Skeletal muscle tissue (tissue), 4 donors: ENCODE data around the gene VPS26B. TPM values are rescaled to one million over a fixed set of nuclear protein-coding genes. Genes with fewer than 3 reads are reported as not detected.
A peak's percentile ranks its signal among the peaks of the same experiment; 100 is the strongest.
"Not testable (repeated sequence)": the region's sequence is repeated elsewhere in the genome, so short reads cannot be mapped to it uniquely, and the experiment has no call there.

Experiments
- H3K27ac ChIP-seq: one replicate; pipeline ENCODE4 v1.7.0; 2013; ENCODE audit warnings: mild to moderate bottlenecking, low read depth, low read length, inconsistent platforms
- H3K27me3 ChIP-seq, 3 donors: one replicate each; pipeline ENCODE4 v1.7.0; 2013; ENCODE audit warnings: low read length in 3 of 3; ENCODE audit not compliant: control insufficient read depth in 3 of 3, insufficient read depth in 3 of 3
- H3K36me3 ChIP-seq, 3 donors: one replicate each; pipeline ENCODE4 v1.7.0; 2013; ENCODE audit warnings: low read length in 3 of 3; ENCODE audit not compliant: control insufficient read depth in 3 of 3, insufficient read depth in 3 of 3
- H3K4me1 ChIP-seq, 3 donors: one replicate each; pipeline ENCODE4 v1.7.0; 2013; ENCODE audit warnings: low read length in 3 of 3, mild to moderate bottlenecking in 3 of 3; ENCODE audit not compliant: control insufficient read depth in 3 of 3, insufficient read depth in 3 of 3
- H3K4me3 ChIP-seq, 3 donors: one replicate each; pipeline ENCODE4 v1.7.0; 2013; ENCODE audit warnings: low read length in 3 of 3
- H3K9ac ChIP-seq, 3 donors: one replicate each; pipeline ENCODE4 v1.7.0; 2013; ENCODE audit warnings: low read length in 3 of 3, mild to moderate bottlenecking in 3 of 3, moderate library complexity in 2 of 3, low read depth in 1 of 3
- H3K9me3 ChIP-seq, 3 donors: one replicate each; pipeline ENCODE4 v1.7.0; 2013; ENCODE audit warnings: low read length in 3 of 3; ENCODE audit not compliant: control insufficient read depth in 3 of 3
- total RNA-seq: library from RNA; depleted of rRNA; stranded (reverse); fragments of >200 nt; gene quantifications from one replicate; pipeline ENCODE4 v1.2.3, GENCODE V29; 2014
- donor health status: Osteomylitis.

VPS26B gene
- total RNA-seq, 1 donor from 2014 or later = 19.8 TPM

DNA sequence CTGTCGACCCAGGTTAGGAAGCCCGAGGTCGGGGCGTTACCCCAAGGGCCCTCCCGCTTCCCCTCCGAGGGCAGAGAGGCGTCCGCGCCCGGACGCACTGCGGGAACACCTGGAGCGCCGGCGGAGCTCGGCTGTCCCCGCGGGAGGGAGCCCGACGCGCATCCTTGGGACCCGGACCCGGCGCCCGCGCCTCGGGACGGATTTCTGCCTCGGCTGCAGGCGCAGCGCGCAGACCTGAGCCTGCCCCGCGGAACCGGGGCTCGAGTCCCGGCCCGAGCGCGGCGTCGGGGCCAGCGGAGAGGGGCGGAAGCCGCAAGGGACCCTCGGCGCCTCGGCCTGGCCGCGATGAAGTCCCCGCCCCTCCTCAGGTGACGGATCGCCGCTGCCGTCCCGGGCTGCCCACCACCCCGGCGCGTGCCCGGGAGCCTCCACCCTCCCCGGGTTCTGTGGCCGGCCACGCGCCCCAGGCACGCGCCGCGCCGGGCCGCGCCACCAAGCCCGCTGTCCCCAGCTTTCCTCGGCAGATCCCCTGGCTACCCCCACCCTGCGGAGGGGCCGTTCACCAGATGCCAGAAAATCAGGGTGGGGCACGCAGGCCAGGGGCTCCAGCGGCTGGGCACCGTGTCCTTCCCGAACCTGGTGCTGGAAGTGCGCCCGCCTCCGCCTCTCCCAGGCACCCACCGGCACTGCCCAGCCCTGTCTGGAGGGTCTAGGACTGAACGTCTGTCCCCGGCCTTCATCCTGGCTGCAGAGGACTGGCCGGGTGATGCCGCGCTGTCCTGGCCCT, 52.1 kb downstream of the VPS26B start:
- no peak overlapping the region for H3K9ac ChIP-seq
- H3K27me3 ChIP-seq = peaks cover 62 to 69% (median 66%) of the 10 kb centered on the region in 3 donors
- no peaks in the 10 kb centered on the region for H3K36me3 ChIP-seq
- no peak overlapping the region for H3K27ac ChIP-seq
- H3K4me3 ChIP-seq = peak overlapping the region in 2 of 3 donors; percentile 22 to 46
- peaks cover 8 to 20% (median 14%) of the 10 kb centered on the region in 3 donors for H3K4me1 ChIP-seq
- peaks cover 0 to 5% (median 0%) of the 10 kb centered on the region in 3 donors for H3K9me3 ChIP-seq

DNA sequence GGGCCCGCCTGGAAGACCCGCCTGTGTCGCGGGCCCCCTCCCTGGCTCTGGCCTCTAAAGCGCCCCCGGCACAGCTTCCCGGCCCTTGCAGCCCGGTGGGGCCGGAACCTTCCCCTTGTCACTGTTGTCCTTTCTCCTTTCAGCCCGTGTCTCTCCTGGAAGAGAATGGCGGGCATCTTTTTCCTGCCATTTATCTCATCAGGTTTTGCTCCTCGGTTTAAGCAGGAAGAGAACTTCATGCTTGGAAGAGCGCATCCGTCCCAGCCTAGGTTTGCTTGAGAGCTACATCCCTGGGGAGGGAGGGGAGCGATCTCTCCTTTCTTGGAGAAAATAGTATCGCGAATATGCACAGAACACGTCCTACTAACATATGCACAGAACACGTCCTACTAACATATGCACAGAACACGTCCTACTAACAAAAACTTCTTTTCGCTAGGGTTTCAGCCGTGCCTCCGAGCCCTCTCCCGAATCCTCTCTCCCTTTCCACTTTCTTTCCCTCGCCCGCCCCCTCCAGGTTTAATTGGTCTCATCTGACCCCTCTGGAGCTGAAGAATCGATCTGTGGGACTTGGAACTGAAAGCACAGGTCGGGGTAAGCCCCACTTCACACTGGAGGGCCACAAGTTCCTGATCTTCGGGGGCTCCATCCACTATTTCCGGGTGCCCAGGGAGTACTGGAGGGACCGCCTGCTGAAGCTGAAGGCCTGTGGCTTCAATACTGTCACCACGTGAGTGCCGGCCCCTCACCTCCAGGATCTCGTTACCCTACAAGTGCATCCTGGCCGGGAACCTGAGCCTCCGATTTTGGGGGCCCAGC, 52.9 kb downstream of the VPS26B start:
- Histone ChIP-seq H3K4me3 (no peak overlapping the region), H3K4me1 (peaks cover 8 to 20% (median 14%) of the 10 kb centered on the region in 3 donors), H3K9ac (no peak overlapping the region), H3K36me3 (no peaks in the 10 kb centered on the region), H3K9me3 (peaks cover 0 to 5% (median 0%) of the 10 kb centered on the region in 3 donors), H3K27me3 (peaks cover 59 to 64% (median 59%) of the 10 kb centered on the region in 3 donors), H3K27ac (no peak overlapping the region)

DNA sequence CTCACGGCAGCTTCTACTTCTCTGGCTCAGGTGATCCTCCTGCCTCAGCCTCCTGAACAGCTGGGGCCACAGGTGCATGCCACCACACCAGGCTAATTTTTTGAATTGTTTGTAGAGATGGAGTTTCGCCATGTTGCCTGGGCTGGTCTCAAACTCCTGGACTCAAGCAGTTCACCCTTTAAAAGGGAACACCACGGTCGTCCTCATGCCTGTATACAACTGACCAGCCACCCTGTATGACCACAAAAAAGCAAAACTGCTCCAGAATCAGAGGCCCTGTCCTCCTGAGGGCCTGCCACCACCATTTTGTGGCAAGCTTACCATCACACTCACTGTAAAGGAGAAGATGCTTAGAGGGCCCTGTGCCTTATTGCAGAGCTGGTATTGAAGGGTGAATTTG, 53.9 kb downstream of the VPS26B start:
- Histone ChIP-seq H3K27me3 (peaks cover 49 to 59% (median 52%) of the 10 kb centered on the region in 3 donors), H3K36me3 (no peaks in the 10 kb centered on the region), H3K4me1 (peaks cover 10 to 20% (median 14%) of the 10 kb centered on the region in 3 donors), H3K27ac (no peak overlapping the region), H3K4me3 (no peak overlapping the region), H3K9ac (no peak overlapping the region), H3K9me3 (peaks cover 0 to 5% (median 0%) of the 10 kb centered on the region in 3 donors)

DNA sequence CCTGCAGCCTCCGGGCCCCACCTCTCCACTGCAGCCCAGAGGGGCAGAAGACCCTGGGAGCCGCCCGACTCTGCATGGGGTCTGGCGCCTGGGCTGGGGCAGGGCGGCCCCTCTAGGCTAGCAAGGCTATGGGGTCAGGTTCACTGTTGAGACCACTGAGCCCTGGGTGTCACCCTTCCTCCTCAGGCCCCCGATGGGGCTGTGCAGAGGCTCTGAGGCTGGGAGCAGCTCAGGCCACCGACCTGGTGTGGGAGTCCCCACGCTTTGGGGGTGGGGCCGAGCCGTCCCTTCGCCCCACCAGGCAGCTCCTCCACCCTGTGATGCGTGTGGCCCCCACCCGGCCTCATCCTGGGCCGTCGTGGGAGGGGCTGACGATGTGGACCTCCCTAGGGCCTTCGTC, 57.2 kb downstream of the VPS26B start:
- not testable (repeated sequence) for H3K27ac ChIP-seq, H3K4me3 ChIP-seq, H3K4me1 ChIP-seq, H3K36me3 ChIP-seq, H3K9ac ChIP-seq, H3K9me3 ChIP-seq
- peaks cover 21 to 27% (median 22%) of the 10 kb centered on the region in 3 donors for H3K27me3 ChIP-seq

DNA sequence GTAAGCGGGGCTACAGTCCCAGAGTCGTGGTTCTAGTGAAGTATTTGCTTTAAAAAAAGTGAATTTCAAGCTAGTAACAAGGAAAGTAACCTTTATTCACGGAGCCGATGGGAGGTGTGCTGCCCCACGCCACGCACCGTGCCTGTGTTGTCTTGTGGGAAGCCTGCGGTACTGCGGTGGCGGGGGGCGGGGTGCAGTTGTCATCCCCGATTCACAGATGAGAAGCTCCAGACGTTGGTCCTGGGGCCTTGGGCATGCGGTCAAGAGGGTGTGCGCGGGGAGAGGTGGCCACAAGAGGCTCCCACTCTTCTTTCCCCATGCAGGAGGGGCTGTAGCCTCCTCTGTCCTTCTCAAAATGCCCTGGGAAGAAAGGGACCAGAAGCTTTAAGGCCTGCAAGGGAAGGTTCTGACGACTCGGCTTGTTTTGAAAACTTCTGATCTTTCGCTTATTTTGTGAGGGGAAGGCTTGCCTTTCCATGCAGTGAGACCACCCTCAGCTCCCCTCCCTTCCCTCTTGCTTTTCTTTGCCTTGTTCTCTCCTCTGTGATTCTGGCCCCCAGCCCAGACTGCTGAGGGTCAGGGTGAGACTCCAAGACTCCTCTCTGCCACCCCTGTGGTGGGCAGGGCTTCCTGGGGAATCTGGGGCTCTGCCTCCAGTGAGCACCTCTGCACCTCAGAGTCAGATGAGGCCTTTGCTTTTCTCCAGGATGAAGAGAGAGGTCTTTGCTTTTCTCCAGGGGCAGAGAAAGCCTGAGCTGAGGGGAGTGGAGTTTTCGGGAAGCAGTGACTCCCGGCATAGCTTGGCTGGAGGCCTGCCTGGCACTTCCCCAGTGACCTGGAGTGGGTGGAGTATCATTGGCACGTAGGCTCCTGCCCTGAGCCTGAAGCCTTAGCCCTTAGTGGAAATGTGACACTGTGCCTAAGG, 57.9 kb downstream of the VPS26B start:
- peaks cover 13 to 19% (median 15%) of the 10 kb centered on the region in 3 donors for H3K27me3 ChIP-seq
- H3K36me3 ChIP-seq = no peaks in the 10 kb centered on the region
- H3K9ac ChIP-seq = no peak overlapping the region
- H3K4me3 ChIP-seq = no peak overlapping the region
- no peak overlapping the region for H3K27ac ChIP-seq
- H3K4me1 ChIP-seq = peaks cover 0 to 3% (median 1%) of the 10 kb centered on the region in 3 donors
- peaks cover 0 to 5% (median 0%) of the 10 kb centered on the region in 3 donors for H3K9me3 ChIP-seq

DNA sequence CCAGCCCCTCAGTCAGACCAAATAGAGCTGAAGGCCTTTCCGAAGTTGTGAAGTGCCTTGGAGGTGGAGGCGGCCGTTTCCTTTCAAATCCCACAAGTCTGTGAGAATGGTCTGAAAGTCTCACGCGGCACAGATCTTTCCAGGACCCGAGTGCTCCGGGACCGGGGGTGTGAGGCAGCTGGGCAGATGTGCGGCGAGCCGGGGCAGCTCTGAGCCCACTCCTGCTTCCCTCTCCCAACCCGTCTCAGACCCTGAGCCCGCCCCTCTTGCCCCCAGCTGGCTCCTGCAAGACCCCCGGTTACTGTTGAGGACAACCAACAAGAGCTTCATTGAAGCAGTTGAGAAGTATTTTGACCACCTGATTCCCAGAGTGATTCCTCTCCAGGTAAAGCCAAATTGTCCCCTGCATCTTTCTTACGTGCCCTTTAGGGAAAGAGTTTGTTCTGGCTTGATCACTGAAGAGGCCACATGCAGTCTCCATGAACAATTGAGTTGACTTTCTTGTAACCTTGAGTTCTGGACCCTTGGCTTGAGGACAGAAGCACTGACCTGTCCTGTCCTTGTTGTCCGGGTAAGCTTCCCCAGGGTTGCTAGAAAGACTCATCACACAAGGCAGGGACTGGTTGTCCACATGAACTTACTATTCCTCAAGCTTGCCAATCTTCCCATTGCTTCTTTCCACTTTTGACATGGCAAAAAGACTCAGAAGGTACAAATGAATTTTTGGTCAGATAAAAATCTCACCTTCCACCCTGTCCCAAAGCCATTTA, 59.2 kb downstream of the VPS26B start:
- peaks cover 0 to 1% (median 0%) of the 10 kb centered on the region in 3 donors for H3K9me3 ChIP-seq
- H3K4me3 ChIP-seq = no peak overlapping the region

DNA sequence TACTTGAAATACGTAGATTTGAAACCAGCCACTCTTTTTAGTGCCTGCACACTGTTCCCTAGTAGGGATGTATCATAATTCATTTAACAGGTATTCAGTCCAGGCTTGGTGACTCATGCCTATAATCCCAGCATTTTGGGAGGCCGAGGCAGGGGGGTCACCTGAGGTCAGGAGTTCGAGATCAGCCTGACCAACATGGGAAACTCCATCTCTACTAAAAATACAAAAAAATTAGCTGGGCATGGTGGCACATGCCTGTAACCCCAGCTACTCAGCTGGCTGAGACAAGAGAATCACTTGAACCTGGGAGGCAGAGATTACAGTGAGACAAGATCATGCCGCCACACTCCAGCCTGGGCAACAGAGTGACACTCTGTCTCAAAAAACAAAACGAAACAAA, 59.9 kb downstream of the VPS26B start:
- H3K27me3 ChIP-seq, H3K27ac ChIP-seq, H3K4me1 ChIP-seq, H3K4me3 ChIP-seq, H3K36me3 ChIP-seq, H3K9ac ChIP-seq, H3K9me3 ChIP-seq: not testable (repeated sequence)

More for the DNA sequence above, 59.2 kb downstream of the VPS26B start:
- H3K4me1 ChIP-seq = peaks cover 0 to 3% (median 0%) of the 10 kb centered on the region in 3 donors
- peaks cover 6 to 7% (median 6%) of the 10 kb centered on the region in 3 donors for H3K27me3 ChIP-seq
- no peak overlapping the region for H3K27ac ChIP-seq
- no peak overlapping the region for H3K9ac ChIP-seq
- no peaks in the 10 kb centered on the region for H3K36me3 ChIP-seq

DNA sequence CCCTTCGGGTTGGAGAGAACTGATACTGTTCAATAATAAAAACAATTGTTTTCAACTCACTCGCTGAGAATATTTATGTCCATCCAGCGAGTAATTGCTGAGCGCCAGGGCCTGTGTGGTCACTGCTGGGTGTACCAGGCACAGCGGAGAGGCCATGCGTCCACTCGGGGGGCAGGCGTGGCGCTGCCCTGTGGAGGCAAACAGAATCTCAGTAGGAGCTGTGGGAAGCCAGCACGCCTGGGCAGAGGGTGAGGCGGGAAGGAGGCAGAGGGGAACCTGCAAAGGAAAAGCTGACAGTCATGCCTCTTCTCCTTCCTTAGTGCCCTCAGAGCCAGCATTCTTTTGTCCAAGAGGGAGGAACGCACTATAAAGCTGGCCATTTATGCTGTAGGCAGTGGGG, 63.1 kb downstream of the VPS26B start:
- Histone ChIP-seq H3K27me3 (peaks cover 2 to 5% (median 3%) of the 10 kb centered on the region in 3 donors), H3K9me3 (no peaks in the 10 kb centered on the region), H3K4me3 (no peak overlapping the region), H3K27ac (no peak overlapping the region), H3K9ac (no peak overlapping the region), H3K36me3 (no peaks in the 10 kb centered on the region), H3K4me1 (peaks cover 0 to 2% (median 0%) of the 10 kb centered on the region in 3 donors)

DNA sequence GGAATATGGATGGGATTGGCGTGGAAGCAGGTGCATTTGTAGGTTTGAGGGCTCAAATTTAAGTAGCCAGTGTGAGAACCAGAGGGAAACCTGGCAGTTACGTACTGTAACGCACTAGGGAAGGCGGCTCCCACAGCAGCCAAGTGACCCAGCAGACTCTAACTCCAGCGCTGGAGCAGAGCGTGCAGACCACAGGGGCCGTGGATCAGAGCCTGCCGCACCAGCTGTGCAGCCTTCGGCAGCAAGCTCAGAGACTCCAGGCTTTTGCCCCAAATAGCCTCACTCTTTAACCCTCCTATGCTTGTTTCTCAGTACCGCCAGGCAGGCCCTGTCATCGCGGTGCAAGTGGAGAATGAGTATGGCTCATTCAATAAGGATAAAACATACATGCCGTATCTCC, 64.0 kb downstream of the VPS26B start:
- H3K9ac ChIP-seq = no peak overlapping the region
- no peaks in the 10 kb centered on the region for H3K9me3 ChIP-seq
- H3K4me3 ChIP-seq = no peak overlapping the region
- peaks cover 0 to 3% (median 3%) of the 10 kb centered on the region in 3 donors for H3K27me3 ChIP-seq
- H3K27ac ChIP-seq = no peak overlapping the region
- H3K36me3 ChIP-seq = no peaks in the 10 kb centered on the region
- no peaks in the 10 kb centered on the region for H3K4me1 ChIP-seq
